Panc1 (cell line): ENCODE results near the gene SLC16A12. TPM values are rescaled to one million over a fixed set of nuclear protein-coding genes. Genes with fewer than 3 reads are reported as not detected.

ENCODE experiments used
- ATAC-seq: fragments of 200-7000 bp; cut with Tn5 transposase; 2 replicates; pipeline ENCODE4 v1.9.1; 2020; ENCODE audit warnings: mild to moderate bottlenecking, moderate library complexity
- BruUV-seq: library from RNA; stranded (reverse); fragments of 400-500 nt; replicated peaks from 2 replicates; lab custom pipeline; 2021; lab: Mats Ljungman, UMichigan
- CTCF ChIA-PET: fragments of 300-600 bp; sonication (Branson Sonifier 250); formaldehyde crosslinking; loops from one replicate; lab custom pipeline; 2022; ENCODE audit warnings: antibody characterized with exemption; lab: Charles Lee
- POLR2A ChIA-PET: fragments of 300-600 bp; sonication (Branson Sonifier 250); formaldehyde crosslinking; loops from one replicate; lab custom pipeline; 2022; ENCODE audit warnings: antibody characterized with exemption; lab: Charles Lee
- DNase-seq: peaks from one replicate; pipeline ENCODE4 v3.0.0-alpha.2; 2010; ENCODE audit warnings: low read depth, low spot score
- H3K27ac ChIP-seq: 2 replicates; pipeline ENCODE4 v1.5.1; 2011; ENCODE audit warnings: mild to moderate bottlenecking, low read length, inconsistent platforms
- H3K27me3 ChIP-seq: fragments of 200-500 bp; sonication (Bioruptor generic); 2 replicates; pipeline ENCODE4 v1.6.0; 2014; ENCODE audit warnings: low read length, inconsistent platforms; ENCODE audit not compliant: control insufficient read depth, insufficient read depth
- H3K36me3 ChIP-seq: fragments of 200-500 bp; sonication (Bioruptor generic); 2 replicates; pipeline ENCODE4 v1.5.1; 2014; ENCODE audit warnings: inconsistent platforms, mild to moderate bottlenecking, low read length, moderate library complexity; ENCODE audit not compliant: control insufficient read depth, insufficient read depth
- H3K4me1 ChIP-seq: 2 replicates; pipeline ENCODE4 v1.5.1; 2011; ENCODE audit warnings: inconsistent platforms, mild to moderate bottlenecking, low read length, moderate library complexity; ENCODE audit not compliant: control insufficient read depth, insufficient read depth
- H3K4me3 ChIP-seq, 2 experiments: 2 replicates each; pipeline ENCODE4 v1.5.1; 2011 to 2012; ENCODE audit warnings: low read depth in 2 of 2, low read length in 2 of 2, mild to moderate bottlenecking in 2 of 2, inconsistent platforms in 1 of 2, moderate library complexity in 1 of 2
- H3K9me3 ChIP-seq: fragments of 200-500 bp; sonication (Bioruptor generic); 2 replicates; pipeline ENCODE4 v1.5.1; 2014; ENCODE audit warnings: low read depth, mild to moderate bottlenecking, inconsistent platforms, low read length, moderate library complexity; ENCODE audit not compliant: control insufficient read depth, insufficient read depth
- POLR2AphosphoS5 ChIP-seq: IDR thresholded peaks from 2 replicates; pipeline ENCODE4 v1.6.1; 2012; ENCODE audit warnings: mild to moderate bottlenecking, low read depth, low read length, moderate library complexity
- SIN3A ChIP-seq: IDR thresholded peaks from 2 replicates; pipeline ENCODE4 v1.6.1; 2012; ENCODE audit warnings: low read depth, mild to moderate bottlenecking, low read length, moderate library complexity, borderline replicate concordance; ENCODE audit not compliant: insufficient read depth
- TCF7L2 ChIP-seq: IDR thresholded peaks from 2 replicates; pipeline ENCODE4 v1.6.1; 2011; ENCODE audit warnings: mild to moderate bottlenecking, low read depth, low read length, inconsistent platforms
- in situ Hi-C: cut with HindIII; loops from 2 replicates; pipeline ENCODE4 v1.10.0; 2016; ENCODE audit warnings: low sequenced_read_pairs, low pct_unique_long_range_greater_than_20kb
- intact Hi-C: fragments of 100-400 bp; cut with micrococcal nuclease; formaldehyde crosslinking; loops from one replicate; pipeline ENCODE4 v1.10.0; 2022; ENCODE audit not compliant: unreplicated experiment
- total RNA-seq: library from RNA; stranded (reverse); gene quantifications from one replicate; pipeline ENCODE4 v1.2.1, GENCODE V29; 2021; ENCODE audit not compliant: unreplicated experiment
- TF ChIP-seq, protein P1 (sequence below): fragments of 450-650 bp; IDR thresholded peaks from 2 replicates; pipeline ENCODE4 v1.5.1; 2017; ENCODE audit warnings: mild to moderate bottlenecking
- TF ChIP-seq, protein P2 (sequence below), 2 experiments: IDR thresholded peaks; 2 replicates each; pipeline ENCODE4 v1.6.1; 2011 to 2012; ENCODE audit warnings: low read depth in 2 of 2, control low read depth in 1 of 2, low read length in 1 of 2, mild to moderate bottlenecking in 1 of 2, moderate library complexity in 1 of 2; ENCODE audit not compliant: insufficient read depth in 1 of 2

The SLC16A12 gene
- total RNA-seq, 1 experiment from 2014 or later: not detected

DNA sequence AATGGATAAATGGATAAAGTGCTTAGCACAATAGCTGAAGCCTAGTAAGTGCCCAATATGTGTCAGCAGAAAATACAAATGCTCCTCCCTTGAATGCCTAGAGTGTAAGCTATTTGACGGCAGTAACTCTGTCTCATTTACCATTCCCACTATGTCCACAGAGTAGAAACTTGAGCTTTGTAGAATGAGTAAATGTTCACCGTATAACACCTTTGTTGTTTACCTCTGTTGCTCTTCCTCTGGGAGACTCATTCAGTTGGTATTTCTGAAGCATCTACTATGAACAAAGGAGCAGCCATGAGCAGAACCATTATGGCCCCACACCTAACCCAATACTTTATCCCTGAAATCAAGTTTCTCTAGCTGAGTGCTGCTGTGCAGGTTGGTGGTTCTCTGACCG lies 8.4 kb upstream of the SLC16A12 start:
- H3K27ac ChIP-seq: no peak overlapping the region
- H3K27me3 ChIP-seq: peaks cover 6% of the 10 kb centered on the region
- TF ChIP-seq, protein P1, sequence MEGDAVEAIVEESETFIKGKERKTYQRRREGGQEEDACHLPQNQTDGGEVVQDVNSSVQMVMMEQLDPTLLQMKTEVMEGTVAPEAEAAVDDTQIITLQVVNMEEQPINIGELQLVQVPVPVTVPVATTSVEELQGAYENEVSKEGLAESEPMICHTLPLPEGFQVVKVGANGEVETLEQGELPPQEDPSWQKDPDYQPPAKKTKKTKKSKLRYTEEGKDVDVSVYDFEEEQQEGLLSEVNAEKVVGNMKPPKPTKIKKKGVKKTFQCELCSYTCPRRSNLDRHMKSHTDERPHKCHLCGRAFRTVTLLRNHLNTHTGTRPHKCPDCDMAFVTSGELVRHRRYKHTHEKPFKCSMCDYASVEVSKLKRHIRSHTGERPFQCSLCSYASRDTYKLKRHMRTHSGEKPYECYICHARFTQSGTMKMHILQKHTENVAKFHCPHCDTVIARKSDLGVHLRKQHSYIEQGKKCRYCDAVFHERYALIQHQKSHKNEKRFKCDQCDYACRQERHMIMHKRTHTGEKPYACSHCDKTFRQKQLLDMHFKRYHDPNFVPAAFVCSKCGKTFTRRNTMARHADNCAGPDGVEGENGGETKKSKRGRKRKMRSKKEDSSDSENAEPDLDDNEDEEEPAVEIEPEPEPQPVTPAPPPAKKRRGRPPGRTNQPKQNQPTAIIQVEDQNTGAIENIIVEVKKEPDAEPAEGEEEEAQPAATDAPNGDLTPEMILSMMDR: no peak
- no peak for TF ChIP-seq POLR2AphosphoS5
- TF ChIP-seq SIN3A: no peak
- TF ChIP-seq, protein P2, sequence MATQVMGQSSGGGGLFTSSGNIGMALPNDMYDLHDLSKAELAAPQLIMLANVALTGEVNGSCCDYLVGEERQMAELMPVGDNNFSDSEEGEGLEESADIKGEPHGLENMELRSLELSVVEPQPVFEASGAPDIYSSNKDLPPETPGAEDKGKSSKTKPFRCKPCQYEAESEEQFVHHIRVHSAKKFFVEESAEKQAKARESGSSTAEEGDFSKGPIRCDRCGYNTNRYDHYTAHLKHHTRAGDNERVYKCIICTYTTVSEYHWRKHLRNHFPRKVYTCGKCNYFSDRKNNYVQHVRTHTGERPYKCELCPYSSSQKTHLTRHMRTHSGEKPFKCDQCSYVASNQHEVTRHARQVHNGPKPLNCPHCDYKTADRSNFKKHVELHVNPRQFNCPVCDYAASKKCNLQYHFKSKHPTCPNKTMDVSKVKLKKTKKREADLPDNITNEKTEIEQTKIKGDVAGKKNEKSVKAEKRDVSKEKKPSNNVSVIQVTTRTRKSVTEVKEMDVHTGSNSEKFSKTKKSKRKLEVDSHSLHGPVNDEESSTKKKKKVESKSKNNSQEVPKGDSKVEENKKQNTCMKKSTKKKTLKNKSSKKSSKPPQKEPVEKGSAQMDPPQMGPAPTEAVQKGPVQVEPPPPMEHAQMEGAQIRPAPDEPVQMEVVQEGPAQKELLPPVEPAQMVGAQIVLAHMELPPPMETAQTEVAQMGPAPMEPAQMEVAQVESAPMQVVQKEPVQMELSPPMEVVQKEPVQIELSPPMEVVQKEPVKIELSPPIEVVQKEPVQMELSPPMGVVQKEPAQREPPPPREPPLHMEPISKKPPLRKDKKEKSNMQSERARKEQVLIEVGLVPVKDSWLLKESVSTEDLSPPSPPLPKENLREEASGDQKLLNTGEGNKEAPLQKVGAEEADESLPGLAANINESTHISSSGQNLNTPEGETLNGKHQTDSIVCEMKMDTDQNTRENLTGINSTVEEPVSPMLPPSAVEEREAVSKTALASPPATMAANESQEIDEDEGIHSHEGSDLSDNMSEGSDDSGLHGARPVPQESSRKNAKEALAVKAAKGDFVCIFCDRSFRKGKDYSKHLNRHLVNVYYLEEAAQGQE (IDR thresholded peaks at IDR 0.05; ENCODE audit: insufficient read depth in 1 of 2, low read depth in 2 of 2, low read length in 1 of 2): no peak
- TF ChIP-seq TCF7L2: no peak
- no peak for ATAC-seq
- in situ Hi-C loops: no loop called here
- no peaks in the 10 kb centered on the region for H3K9me3 ChIP-seq
- no peaks in the 10 kb centered on the region for H3K36me3 ChIP-seq
- no peak for DNase-seq
- no peak overlapping the region for H3K4me3 ChIP-seq
- BruUV-seq: no TSS peak
- ChIA-PET POLR2A (no interaction called here), CTCF (no interaction called here)
- no peaks in the 10 kb centered on the region for H3K4me1 ChIP-seq
- intact Hi-C loops: no loop called here

DNA sequence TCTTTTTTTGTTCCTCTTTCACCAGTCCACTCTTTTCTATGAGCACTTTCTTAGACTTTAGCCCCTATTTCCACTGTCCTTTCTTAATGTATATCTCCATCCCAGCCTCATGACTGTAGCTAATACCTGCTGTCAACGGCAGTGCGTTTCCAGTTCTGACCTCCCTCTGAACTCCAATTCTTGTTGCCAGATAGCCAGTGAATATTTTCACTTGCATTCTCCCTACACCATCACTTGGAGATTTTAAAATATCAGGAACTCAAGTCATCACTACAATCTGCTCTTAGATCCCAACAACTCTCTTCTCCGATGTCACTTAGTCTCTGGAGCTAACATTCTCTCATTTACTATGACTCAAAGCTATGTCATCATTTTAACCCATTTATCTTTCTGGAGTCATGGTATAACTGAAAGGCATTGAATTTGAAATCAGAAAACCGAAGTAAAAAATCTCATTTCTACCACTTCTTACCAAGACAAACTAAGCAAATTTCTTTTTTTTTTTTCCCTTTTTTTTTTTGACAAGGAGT lies 5.1 kb upstream of the SLC16A12 start:
- CTCF ChIA-PET: no interaction called here
- BruUV-seq: no TSS peak
- intact Hi-C loops: no loop called here

More for the DNA sequence above, 5.1 kb upstream of the SLC16A12 start:
- H3K27me3 ChIP-seq: peaks cover 14% of the 10 kb centered on the region
- in situ Hi-C loops: no loop called here
- POLR2A ChIA-PET: no interaction called here
- H3K4me3 ChIP-seq: no peak overlapping the region
- no peaks in the 10 kb centered on the region for H3K4me1 ChIP-seq
- H3K27ac ChIP-seq: no peak overlapping the region
- ATAC-seq (no peak), DNase-seq (no peak)
- no peaks in the 10 kb centered on the region for H3K9me3 ChIP-seq
- TF ChIP-seq, protein P1: no peak
- no peak for TF ChIP-seq SIN3A
- TF ChIP-seq POLR2AphosphoS5: no peak
- TF ChIP-seq, protein P2 (IDR thresholded peaks at IDR 0.05; ENCODE audit: insufficient read depth in 1 of 2, low read depth in 2 of 2, low read length in 1 of 2): no peak
- TF ChIP-seq TCF7L2: no peak
- H3K36me3 ChIP-seq: no peaks in the 10 kb centered on the region
